Measurements from ENCODE around the gene MARCHF5. TPM values are rescaled to one million over a fixed set of nuclear protein-coding genes. Genes with fewer than 3 reads are reported as not detected.

Gene MARCHF5
- total RNA-seq, 2 experiments from 2014 or later = 21.3 to 24.3 TPM

Other genes with a start within 250 kb of the MARCHF5 start
- gene CPEB3, start 89 bp upstream of the MARCHF5 start, total RNA-seq = 1 to 10 TPM; 2.3 to 2.4 TPM